Stomach (tissue), 4 donors: ENCODE data around the gene CHST7.

Experiments used
- CTCF ChIP-seq, 7 experiments: fragments of 450-650 bp in 4 of 7; fragments of 200-600 bp in 3 of 7; sonication (generic) in 3 of 7; IDR thresholded peaks; one replicate each; pipeline ENCODE4 v1.5.1; 2016 to 2019; ENCODE audit warnings: antibody characterized with exemption in 7 of 7, control low read depth in 2 of 7, mild to moderate bottlenecking in 1 of 7
- EP300 ChIP-seq: sonication (generic); formaldehyde crosslinking; IDR thresholded peaks from one replicate; pipeline ENCODE4 v1.6.1; 2017; ENCODE audit warnings: antibody characterized with exemption
- POLR2A ChIP-seq, 4 donors: fragments of 450-650 bp; IDR thresholded peaks; one replicate each; pipeline ENCODE4 v1.6.1; 2016; ENCODE audit warnings: antibody characterized with exemption in 4 of 4, control low read depth in 2 of 4, mild to moderate bottlenecking in 1 of 4, moderate library complexity in 1 of 4
- POLR2AphosphoS5 ChIP-seq, 3 donors: sonication (generic); formaldehyde crosslinking; IDR thresholded peaks; one replicate each; pipeline ENCODE4 v1.6.1; 2016; ENCODE audit warnings: antibody characterized with exemption in 3 of 3

- TF ChIP-seq CTCF (IDR thresholded peaks at IDR 0.05) (no peak), POLR2AphosphoS5 (IDR thresholded peaks at IDR 0.05) (no peak), POLR2A (IDR thresholded peaks at IDR 0.05) (no peak), EP300 (no peak)
Measured at GRCh38 chrX:46621572-46621971, 48.0 kb downstream of the CHST7 start.
